Measurements from ENCODE around the gene UBIAD1.

GRCh38 chr1:11248169-11248568, 24.8 kb upstream of the UBIAD1 start:
- TF ChIP-seq CTCF (IDR thresholded peaks at IDR 0.05; ENCODE audit: insufficient read depth, low read depth, low read length), result no peak
- no peak for TF ChIP-seq EZH2 (IDR thresholded peaks at IDR 0.05; ENCODE audit: insufficient read depth, low read length)
